Esophagus squamous epithelium (tissue), 5 donors: ENCODE measurements around the gene SEPHS2. TPM values are rescaled to one million over a fixed set of nuclear protein-coding genes. Genes with fewer than 3 reads are reported as not detected.
"Not testable (repeated sequence)": the region's sequence is repeated elsewhere in the genome, so short reads cannot be mapped to it uniquely, and the experiment has no call there.

ENCODE experiments used
- DNase-seq: peaks from one replicate; lab custom pipeline; 2025; lab: John Stamatoyannopoulos, UW
- H3K27ac ChIP-seq, 4 donors: fragments of 200-600 bp; sonication (generic); one replicate each; pipeline ENCODE4 v1.5.1; 2016 to 2019; ENCODE audit warnings: mild to moderate bottlenecking in 1 of 4
- H3K27me3 ChIP-seq, 4 donors: fragments of 200-600 bp; sonication (generic); 1 replicate in 3 of 4; 2 replicates in 1 of 4; pipeline versions ENCODE4 v1.5.1 to v1.6.0; 2017 to 2021; ENCODE audit warnings: antibody characterized with exemption in 1 of 4
- H3K36me3 ChIP-seq, 3 donors: fragments of 200-600 bp; sonication (generic); one replicate each; pipeline ENCODE4 v1.5.1; 2016 to 2019
- H3K4me1 ChIP-seq, 3 donors: fragments of 200-600 bp; sonication (generic); one replicate each; pipeline ENCODE4 v1.5.1; 2017 to 2019
- H3K4me3 ChIP-seq, 4 donors: fragments of 200-600 bp; sonication (generic); 1 replicate in 3 of 4; 2 replicates in 1 of 4; pipeline ENCODE4 v1.5.1; 2016 to 2019; ENCODE audit warnings: mild to moderate bottlenecking in 2 of 4, moderate library complexity in 1 of 4
- H3K9me3 ChIP-seq, 3 donors: fragments of 200-600 bp; sonication (generic); one replicate each; pipeline ENCODE4 v1.5.1; 2016 to 2019
- POLR2A ChIP-seq, 4 donors: fragments of 450-650 bp; IDR thresholded peaks; one replicate each; pipeline ENCODE4 v1.6.1; 2017; ENCODE audit warnings: antibody characterized with exemption in 4 of 4, mild to moderate bottlenecking in 4 of 4, moderate library complexity in 3 of 4
- WGBS, 2 donors: methylation state at CpG; one replicate each; pipeline ENCODE4 v1.1.5; 2018; 5-methylcytosine and 5-hydroxymethylcytosine counted together
- intact Hi-C: fragments of 100-400 bp; cut with DNase I; formaldehyde crosslinking; loops from one replicate; pipeline ENCODE4 v1.15.0; 2022
- total RNA-seq, 4 donors: library from RNA; depleted of rRNA; stranded (reverse); fragments of >200 nt; gene quantifications; one replicate each; pipeline ENCODE4 v1.1.0, GENCODE V29; 2016
- TF ChIP-seq, protein P1 (sequence below), 6 experiments: fragments of 450-650 bp in 4 of 6; fragments of 200-600 bp in 2 of 6; sonication (generic) in 2 of 6; IDR thresholded peaks; one replicate each; pipeline ENCODE4 v1.5.1; 2016 to 2019; ENCODE audit warnings: antibody characterized with exemption in 6 of 6, mild to moderate bottlenecking in 4 of 6, moderate library complexity in 4 of 6
- donor health status: DM: yes; HTN: yes; CAD: no.

The SEPHS2 gene
- total RNA-seq, 4 donors from 2014 or later = 17.7 to 23.5 (median 19.7) TPM

GRCh38 chr16:30470170-30470512 is 24.5 kb upstream of the SEPHS2 start:
- WGBS, 2 donors = 58 to 65% methylated on average over 3 of the region's 3 CpGs
- Histone ChIP-seq H3K27ac (peak overlapping the region in 2 of 4 donors; percentile 25), H3K4me1 (peaks cover 0 to 4% (median 3%) of the 10 kb centered on the region in 3 donors), H3K9me3 (no peaks in the 10 kb centered on the region), H3K36me3 (no peaks in the 10 kb centered on the region), H3K27me3 (peaks cover 0 to 29% (median 4%) of the 10 kb centered on the region in 4 donors), H3K4me3 (no peak overlapping the region)
- TF ChIP-seq, protein P1, sequence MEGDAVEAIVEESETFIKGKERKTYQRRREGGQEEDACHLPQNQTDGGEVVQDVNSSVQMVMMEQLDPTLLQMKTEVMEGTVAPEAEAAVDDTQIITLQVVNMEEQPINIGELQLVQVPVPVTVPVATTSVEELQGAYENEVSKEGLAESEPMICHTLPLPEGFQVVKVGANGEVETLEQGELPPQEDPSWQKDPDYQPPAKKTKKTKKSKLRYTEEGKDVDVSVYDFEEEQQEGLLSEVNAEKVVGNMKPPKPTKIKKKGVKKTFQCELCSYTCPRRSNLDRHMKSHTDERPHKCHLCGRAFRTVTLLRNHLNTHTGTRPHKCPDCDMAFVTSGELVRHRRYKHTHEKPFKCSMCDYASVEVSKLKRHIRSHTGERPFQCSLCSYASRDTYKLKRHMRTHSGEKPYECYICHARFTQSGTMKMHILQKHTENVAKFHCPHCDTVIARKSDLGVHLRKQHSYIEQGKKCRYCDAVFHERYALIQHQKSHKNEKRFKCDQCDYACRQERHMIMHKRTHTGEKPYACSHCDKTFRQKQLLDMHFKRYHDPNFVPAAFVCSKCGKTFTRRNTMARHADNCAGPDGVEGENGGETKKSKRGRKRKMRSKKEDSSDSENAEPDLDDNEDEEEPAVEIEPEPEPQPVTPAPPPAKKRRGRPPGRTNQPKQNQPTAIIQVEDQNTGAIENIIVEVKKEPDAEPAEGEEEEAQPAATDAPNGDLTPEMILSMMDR (IDR thresholded peaks at IDR 0.05) = no peak
- TF ChIP-seq POLR2A (IDR thresholded peaks at IDR 0.05) = no peak
- no peak for DNase-seq
- intact Hi-C loops = no loop called here

DNA sequence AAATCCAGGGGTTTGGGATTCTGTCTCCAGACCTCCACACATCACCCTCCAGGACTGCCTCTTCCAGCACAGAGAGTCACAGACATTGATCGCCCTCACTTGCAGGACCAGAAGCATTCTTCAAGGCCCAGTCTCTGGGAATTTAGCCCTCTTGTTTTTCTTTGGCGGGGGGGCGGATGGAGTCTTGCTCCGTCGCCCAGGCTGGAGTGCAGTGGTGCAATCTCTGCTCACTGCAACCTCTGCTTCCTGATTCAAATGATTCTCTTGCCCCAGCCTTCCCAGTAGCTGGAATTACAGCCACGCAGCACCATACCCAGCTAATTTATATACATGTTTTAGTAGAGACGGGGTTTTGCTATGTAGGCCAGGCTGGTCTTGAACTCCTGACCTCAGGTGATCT is 18.4 kb upstream of the SEPHS2 start:
- WGBS, 2 donors = 84 to 91% methylated on average over 6 to 7 of the region's 7 CpGs
- no peak for DNase-seq
- no peaks in the 10 kb centered on the region for H3K9me3 ChIP-seq
- intact Hi-C loops = no loop called here
- H3K4me3 ChIP-seq = no peak overlapping the region
- H3K4me1 ChIP-seq = peaks cover 0 to 4% (median 0%) of the 10 kb centered on the region in 3 donors
- TF ChIP-seq, protein P1 (IDR thresholded peaks at IDR 0.05) = no peak
- no peak for TF ChIP-seq POLR2A (IDR thresholded peaks at IDR 0.05)
- no peak overlapping the region for H3K27ac ChIP-seq
- no peaks in the 10 kb centered on the region for H3K36me3 ChIP-seq
- no peaks in the 10 kb centered on the region for H3K27me3 ChIP-seq

- H3K36me3 ChIP-seq, H3K27ac ChIP-seq, H3K27me3 ChIP-seq, intact Hi-C loops, H3K9me3 ChIP-seq, DNase-seq, H3K4me1 ChIP-seq, H3K4me3 ChIP-seq: not testable (repeated sequence)
- WGBS, 2 donors = 78 to 87% methylated on average over 5 of the region's 5 CpGs
These were observed 15.8 kb upstream of the SEPHS2 start for GRCh38 chr16:30461426-30461825.

GRCh38 chr16:30459456-30459855 is 13.8 kb upstream of the SEPHS2 start:
- Histone ChIP-seq H3K4me3 (no peak overlapping the region), H3K4me1 (peaks cover 0 to 9% (median 0%) of the 10 kb centered on the region in 3 donors), H3K27me3 (no peaks in the 10 kb centered on the region), H3K27ac (no peak overlapping the region), H3K36me3 (no peaks in the 10 kb centered on the region), H3K9me3 (no peaks in the 10 kb centered on the region)
- WGBS, 2 donors = 80 to 91% methylated on average over 10 to 11 of the region's 11 CpGs
- no peak for DNase-seq
- no peak for TF ChIP-seq POLR2A (IDR thresholded peaks at IDR 0.05)
- TF ChIP-seq, protein P1 (IDR thresholded peaks at IDR 0.05) = no peak
- intact Hi-C loops = no loop called here

- TF ChIP-seq, protein P1 (IDR thresholded peaks at IDR 0.05) = no peak
- H3K27me3 ChIP-seq = no peaks in the 10 kb centered on the region
- intact Hi-C loops = no loop called here
- WGBS, 2 donors = 66 to 79% methylated on average over 9 to 15 of the region's 22 CpGs
- peak overlapping the region in 1 of 4 donors; percentile 49 for H3K27ac ChIP-seq
- H3K4me1 ChIP-seq = peaks cover 0 to 9% (median 0%) of the 10 kb centered on the region in 3 donors
- no peak for DNase-seq
- H3K4me3 ChIP-seq = no peak overlapping the region
- no peaks in the 10 kb centered on the region for H3K9me3 ChIP-seq
- no peaks in the 10 kb centered on the region for H3K36me3 ChIP-seq
These were observed 13.1 kb upstream of the SEPHS2 start for GRCh38 chr16:30458561-30459394.
